K562 (cell line): Measurements from ENCODE around the gene THAP4. TPM values are rescaled to one million over a fixed set of nuclear protein-coding genes. Genes with fewer than 3 reads are reported as not detected.
A peak's percentile ranks its signal among the peaks of the same experiment; 100 is the strongest.

ENCODE experiments used
- ATAC-seq: fragments of 200-7000 bp; cut with Tn5 transposase; 3 replicates; pipeline ENCODE4 v1.9.1; 2020; ENCODE audit warnings: moderate library complexity
- BruUV-seq: library from RNA; stranded (reverse); fragments of 400-500 nt; replicated peaks from 2 replicates; lab custom pipeline; 2021; lab: Mats Ljungman, UMichigan
- CTCF ChIA-PET: fragments of 300-600 bp; formaldehyde crosslinking; extraction: SDS; loops from one replicate; lab custom pipeline; 2021; ENCODE audit warnings: low intra/inter-chr PET ratio; lab: Yijun Ruan, JAX
- POLR2A ChIA-PET: fragments of 300-600, 350-650 bp; sonication (Branson Sonifier 250); formaldehyde crosslinking; extraction: SDS; loops from one replicate; lab custom pipeline; 2021; ENCODE audit warnings: antibody characterized with exemption, inconsistent platforms; lab: Yijun Ruan, JAX
- DNase-seq, 4 experiments: peaks; one replicate each; pipeline versions ENCODE4 v3.0.0 to v3.0.0-alpha.2; 2011 to 2018; ENCODE audit warnings: low spot score in 3 of 4, mixed read lengths in 3 of 4; ENCODE audit errors: extremely low read depth in 1 of 4
- FAIRE-seq: peaks from 2 replicates; lab custom pipeline; 2011; peaks lifted over from hg19 to GRCh38; lab: Jason Lieb, UNC
- H2AFZ ChIP-seq: 2 replicates; pipeline ENCODE4 v1.6.0; 2011; ENCODE audit warnings: low read depth, low read length, control low read depth, inconsistent platforms
- H3K27ac ChIP-seq: fragments of 200-600 bp; 3 replicates; pipeline ENCODE4 v1.8.0; 2011; ENCODE audit warnings: low read depth, mild to moderate bottlenecking, control low read depth, inconsistent platforms, low read length, moderate library complexity, mixed read lengths; ENCODE audit errors: extremely low read depth
- H3K27me3 ChIP-seq, 2 experiments: fragments of 300-600 bp in 1 of 2; 2 replicates in 1 of 2; 3 replicates in 1 of 2; pipeline versions ENCODE4 v1.6.0 to v1.8.0; 2011; ENCODE audit warnings: inconsistent platforms in 2 of 2, low read length in 2 of 2, mild to moderate bottlenecking in 1 of 2, mixed read lengths in 1 of 2, moderate library complexity in 1 of 2; ENCODE audit not compliant: control insufficient read depth in 2 of 2, insufficient read depth in 2 of 2
- H3K36me3 ChIP-seq: fragments of 300-600 bp; 3 replicates; pipeline ENCODE4 v1.8.0; 2011; ENCODE audit warnings: mild to moderate bottlenecking, low read length, inconsistent platforms; ENCODE audit not compliant: control insufficient read depth, insufficient read depth
- H3K4me1 ChIP-seq, 2 experiments: fragments of 200-600 bp in 1 of 2; replicated peaks in 1 of 2; 2 replicates in 1 of 2; 3 replicates in 1 of 2; pipeline versions ENCODE4 v1.5.1 to v1.8.0; 2011; ENCODE audit warnings: inconsistent platforms in 2 of 2, low read length in 2 of 2, mild to moderate bottlenecking in 1 of 2, mixed read lengths in 1 of 2, moderate library complexity in 1 of 2; ENCODE audit not compliant: control insufficient read depth in 2 of 2, insufficient read depth in 2 of 2
- H3K4me2 ChIP-seq: 2 replicates; pipeline ENCODE4 v1.6.1; 2011; ENCODE audit warnings: low read length, control low read depth, inconsistent platforms, mixed read lengths; ENCODE audit not compliant: insufficient read depth
- H3K4me3 ChIP-seq: fragments of 200-600 bp; sonication (generic), shearing (Covaris generic); 2 replicates; pipeline ENCODE4 v1.5.1; 2016; ENCODE audit warnings: control low read depth, inconsistent platforms
- H3K79me2 ChIP-seq: fragments of 200-600 bp; 3 replicates; pipeline ENCODE4 v1.8.0; 2011; ENCODE audit warnings: low read length, inconsistent platforms; ENCODE audit not compliant: control insufficient read depth, insufficient read depth
- H3K9ac ChIP-seq, 2 experiments: 2 replicates each; pipeline versions ENCODE4 v1.6.0 to v1.6.1; 2011; ENCODE audit warnings: low read depth in 2 of 2, low read length in 2 of 2, control low read depth in 1 of 2, inconsistent platforms in 1 of 2, mild to moderate bottlenecking in 1 of 2, mixed read lengths in 1 of 2; ENCODE audit not compliant: insufficient read depth in 1 of 2
- H3K9me1 ChIP-seq: one replicate; pipeline ENCODE4 v1.6.0; 2011; ENCODE audit warnings: inconsistent platforms, mild to moderate bottlenecking, low read length, moderate library complexity; ENCODE audit not compliant: control insufficient read depth, insufficient read depth
- H3K9me3 ChIP-seq: replicated peaks from 2 replicates; pipeline ENCODE4 v1.5.1; 2011; ENCODE audit warnings: low read depth, low read length, inconsistent platforms; ENCODE audit not compliant: control insufficient read depth, insufficient read depth
- H4K20me1 ChIP-seq: replicated peaks from 2 replicates; pipeline ENCODE4 v1.6.1; 2011; ENCODE audit warnings: low read length, inconsistent platforms, mixed read lengths; ENCODE audit not compliant: control insufficient read depth, insufficient read depth
- BCL6 ChIP-seq: fragments of 250-450 bp; sonication (Bioruptor Pico); IDR thresholded peaks from 2 replicates; pipeline ENCODE4 v1.4.0; 2020
- MAFK ChIP-seq: IDR thresholded peaks from 2 replicates; pipeline ENCODE4 v1.6.1; 2011; ENCODE audit warnings: low read length, improper control_type of control experiment
- MIER1 ChIP-seq: fragments of 450-650 bp; IDR thresholded peaks from 2 replicates; pipeline ENCODE4 v1.6.1; 2016; ENCODE audit warnings: antibody characterized with exemption, mild to moderate bottlenecking, low read depth
- NRF1 ChIP-seq, 2 experiments: fragments of 450-650 bp; IDR thresholded peaks in 1 of 2; conservative IDR thresholded peaks in 1 of 2; 2 replicates each; pipeline ENCODE4 v1.6.1; 2014; ENCODE audit warnings: mild to moderate bottlenecking in 2 of 2
- PTRF ChIP-seq: fragments of 450-650 bp; IDR thresholded peaks from 2 replicates; pipeline ENCODE4 v1.6.1; 2016; ENCODE audit warnings: mild to moderate bottlenecking, missing genetic modification characterization, missing compliant biosample characterization
- SP2 ChIP-seq: IDR thresholded peaks from 2 replicates; pipeline ENCODE4 v1.6.1; 2011; ENCODE audit warnings: mild to moderate bottlenecking, low read depth, low read length, moderate library complexity; ENCODE audit not compliant: poor library complexity, severe bottlenecking; ENCODE audit errors: extremely low read depth
- ZBTB11 ChIP-seq, 3 experiments: fragments of 200-800 bp in 1 of 3; fragments of 250-450 bp in 1 of 3; fragments of 450-650 bp in 1 of 3; sonication (Bioruptor Pico) in 1 of 3; sonication (Bioruptor generic) in 1 of 3; formaldehyde crosslinking in 1 of 3; IDR thresholded peaks; 2 replicates each; pipeline versions ENCODE4 v1.6.1 to v1.8.0; 2016 to 2022; ENCODE audit warnings: mild to moderate bottlenecking in 2 of 3, missing genetic modification characterization in 2 of 3, missing compliant biosample characterization in 1 of 3, moderate library complexity in 1 of 3
- ZBTB43 ChIP-seq: sonication (generic); formaldehyde crosslinking; IDR thresholded peaks from 2 replicates; pipeline ENCODE4 v1.8.0; 2023; ENCODE audit warnings: mild to moderate bottlenecking, missing genetic modification reagents
- ZNF165 ChIP-seq: fragments of 250-450 bp; sonication (Bioruptor Pico); IDR thresholded peaks from 2 replicates; pipeline ENCODE4 v1.4.0; 2020; ENCODE audit warnings: borderline replicate concordance
- ZNF592 ChIP-seq: fragments of 450-650 bp; IDR thresholded peaks from 2 replicates; pipeline ENCODE4 v1.6.1; 2017; ENCODE audit warnings: antibody characterized with exemption, mild to moderate bottlenecking
- ZNF780A ChIP-seq: fragments of 250-450 bp; sonication (Bioruptor Pico); IDR thresholded peaks from 2 replicates; pipeline ENCODE4 v1.5.0; 2021; ENCODE audit warnings: mild to moderate bottlenecking
- whole genome bisulfite sequencing: fragments of 100-300 bp; shearing (Covaris generic); methylation state at CpG from one replicate; pipeline ENCODE4 v1.1.6; 2016; ENCODE audit warnings: low coverage, mixed read lengths; ENCODE audit not compliant: insufficient coverage; ENCODE audit errors: missing lambda C conversion rate; 5-methylcytosine and 5-hydroxymethylcytosine counted together
- in situ Hi-C: fragments of 300-500 bp; cut with MboI; formaldehyde crosslinking; loops from 4 replicates; pipeline ENCODE4 v1.15.0; 2018; ENCODE audit warnings: inconsistent platforms, mixed read lengths
- intact Hi-C: fragments of 100-400 bp; cut with micrococcal nuclease; formaldehyde crosslinking; loops from 2 replicates; pipeline ENCODE4 v1.14.2; 2022
- polyA plus RNA-seq, 8 experiments: library from polyadenylated mRNA; depleted of rRNA in 4 of 8; stranded (reverse) in 5 of 8; unstranded in 3 of 8; fragments of >200 nt; fragmentation: Nextera tagmentation in 2 of 8; fragmentation: Illumina TruSeq in 1 of 8; extraction: Ambion mirVana in 2 of 8; extraction: Trizol in 1 of 8; gene quantifications; 2 replicates each; pipeline versions ENCODE4 v1.2.1 to v1.2.3, GENCODE V29; 2011 to 2014; ENCODE audit warnings: inconsistent platforms in 1 of 8, missing spikeins in 1 of 8
- total RNA-seq, 7 experiments: library from RNA; depleted of rRNA in 6 of 7; stranded (reverse); fragments of >200 nt in 6 of 7; fragmentation: Illumina TruSeq in 2 of 7; extraction: Trizol in 2 of 7; gene quantifications; 2 replicates each; pipeline versions ENCODE4 v1.2.1 to v1.2.3, GENCODE V29; 2011 to 2021; ENCODE audit warnings: low replicate concordance in 1 of 7

THAP4 gene
- total and polyA plus RNA-seq, 9 of the 15 experiments (the other 6 are each of a cell fraction or from before 2014, with no cell fraction given) = 8.6 to 60.9 (median 43.9) TPM

GRCh38 chr2:241637795-241638660 lies 1.1 kb upstream of the THAP4 start:
- WGBS = 3% methylated on average over 16 of the region's 67 CpGs
- Histone ChIP-seq H3K9ac (peak overlapping the region; percentile 96 to 100), H3K9me1 (no peaks in the 10 kb centered on the region), H3K27me3 (no peaks in the 10 kb centered on the region), H3K4me3 (peak overlapping the region; percentile 87), H3K4me1 (peaks cover 7 to 21% of the 10 kb centered on the region in 2 experiments; a peak in 3 of 5 replicates), H2AFZ (peak overlapping the region; percentile 97; the same call in 1 of the 2 replicates), H3K27ac (peak overlapping the region; percentile 100), H3K4me2 (peak overlapping the region; percentile 86), H4K20me1 (no peaks in the 10 kb centered on the region), H3K36me3 (peaks cover 37% of the 10 kb centered on the region; the same call in 2 of the 3 replicates), H3K9me3 (no peaks in the 10 kb centered on the region; the same call in 1 of the 2 replicates), H3K79me2 (peaks cover 85% of the 10 kb centered on the region)
- ATAC-seq (peak; percentile 29), DNase-seq (peak; percentile 23 to 67 (median 52)), FAIRE-seq (no peak)
- ChIA-PET CTCF (no interaction called here), POLR2A (interaction anchor here (0.7 to 2.1 kb wide), 7 partner anchors 9 to 71 kb away, joined by 3 to 14 read pairs (median 4); no protein-coding TSS in a partner anchor)
- BruUV-seq = TSS peak; percentile 52
- in situ Hi-C loops (no loop called here), intact Hi-C loops (no loop called here)
- TF ChIP-seq PTRF (no peak), MAFK (no peak), ZNF165 (CRISPR knock-in tag) (no peak), SP2 (no peak), ZNF780A (CRISPR knock-in tag) (no peak), MIER1 (no peak), ZBTB11 (CRISPR knock-in tag; IDR thresholded peaks at IDR 0.05) (no peak; a peak in 1 of 6 replicates), ZNF592 (no peak), BCL6 (CRISPR knock-in tag) (no peak), ZBTB43 (no peak), NRF1 (conservative IDR thresholded peaks at IDR 0.05 in 1 of 2, IDR thresholded peaks at IDR 0.05 in 1 of 2) (peak; percentile 3 to 12; a peak in 1 of 4 replicates)
